Fibroblast of skin of back (primary cell): ENCODE data around the gene FNDC11.

Source experiments
- DNase-seq: peaks from one replicate; pipeline ENCODE4 v3.0.0-alpha.2; 2013

Gene FNDC11

DNA sequence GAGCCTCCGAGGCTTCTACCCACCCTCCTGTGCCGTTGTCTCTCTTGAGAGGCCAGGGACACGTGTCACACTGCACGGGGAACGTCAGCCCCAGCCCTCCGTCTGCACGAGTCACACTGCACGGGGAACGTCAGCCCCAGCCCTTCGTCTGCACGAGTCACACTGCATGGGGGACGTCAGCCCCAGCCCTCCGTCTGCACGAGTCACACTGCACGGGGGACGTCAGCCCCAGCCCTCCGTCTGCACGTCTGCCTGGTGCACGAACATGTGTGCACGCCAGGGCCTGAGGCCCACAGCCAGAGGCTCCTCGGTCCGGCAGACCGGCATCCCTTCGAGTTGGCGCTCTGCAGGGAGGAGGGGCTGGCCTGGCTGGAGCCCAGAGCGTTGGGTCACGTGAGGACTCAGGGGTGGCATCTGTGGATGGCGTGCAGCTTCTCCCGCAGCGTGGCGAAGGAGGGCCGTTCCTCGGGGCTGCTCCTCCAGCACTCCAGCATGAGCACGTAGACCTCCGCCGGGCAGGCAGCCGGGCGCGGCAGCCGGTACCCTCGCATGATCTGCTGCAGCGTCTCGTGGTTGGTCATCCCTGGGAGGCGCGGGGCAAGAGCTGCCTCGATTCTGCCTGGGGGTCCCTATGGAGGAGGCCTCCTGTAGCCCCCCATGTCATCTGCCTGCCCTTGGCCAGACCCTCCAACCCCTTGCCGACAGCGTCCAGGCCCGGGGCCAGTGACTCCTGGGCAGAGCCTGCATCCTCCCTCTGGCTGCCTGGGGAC, 13.4 kb upstream of the FNDC11 start:
- peak; percentile 42 for DNase-seq

DNA sequence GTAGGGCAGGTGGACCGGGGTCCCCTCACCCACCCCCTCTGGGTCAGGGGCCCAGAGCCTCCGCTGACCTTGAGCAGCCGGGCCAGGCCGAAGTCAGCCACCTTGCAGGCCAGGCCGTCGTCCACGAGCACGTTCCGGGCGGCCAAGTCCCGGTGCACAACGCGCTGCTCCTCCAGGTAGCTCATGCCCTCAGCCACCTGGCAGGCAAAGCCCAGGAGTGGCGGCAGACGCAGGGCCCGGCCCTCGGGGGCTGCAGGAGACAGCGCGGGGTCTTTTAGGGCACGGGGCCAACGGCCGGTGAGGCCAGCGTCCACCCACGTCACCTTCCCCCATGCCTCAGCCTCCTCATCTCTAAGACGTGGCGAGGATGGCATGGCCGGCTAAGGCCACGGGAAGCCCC, 12.6 kb upstream of the FNDC11 start:
- no peak for DNase-seq

DNA sequence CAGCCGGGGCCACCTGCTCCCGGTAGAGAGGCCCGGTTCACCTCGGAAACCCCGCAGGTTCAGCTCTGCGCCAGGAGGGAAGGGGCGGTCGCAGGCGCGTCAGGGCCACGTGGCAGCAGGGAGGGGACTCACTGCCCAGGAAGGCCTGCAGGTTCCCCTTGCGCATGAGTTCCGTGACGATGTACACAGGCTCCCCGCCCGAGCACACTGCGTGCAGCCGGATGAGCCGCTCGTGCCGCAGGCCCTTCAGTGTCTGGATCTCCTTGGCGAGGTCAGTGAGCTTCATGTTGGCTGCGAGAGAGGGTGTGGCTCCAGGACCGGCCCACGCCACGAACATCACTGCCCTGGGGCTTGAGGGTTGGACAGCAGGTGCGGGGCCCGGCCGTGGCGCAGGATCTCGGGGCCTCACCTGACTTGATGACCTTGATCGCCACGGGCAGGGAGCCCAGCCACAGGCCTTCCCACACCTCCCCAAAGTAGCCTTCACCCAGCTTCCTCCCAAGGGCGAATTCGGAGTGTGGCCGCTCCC, 11.9 kb upstream of the FNDC11 start:
- DNase-seq, result no peak

DNA sequence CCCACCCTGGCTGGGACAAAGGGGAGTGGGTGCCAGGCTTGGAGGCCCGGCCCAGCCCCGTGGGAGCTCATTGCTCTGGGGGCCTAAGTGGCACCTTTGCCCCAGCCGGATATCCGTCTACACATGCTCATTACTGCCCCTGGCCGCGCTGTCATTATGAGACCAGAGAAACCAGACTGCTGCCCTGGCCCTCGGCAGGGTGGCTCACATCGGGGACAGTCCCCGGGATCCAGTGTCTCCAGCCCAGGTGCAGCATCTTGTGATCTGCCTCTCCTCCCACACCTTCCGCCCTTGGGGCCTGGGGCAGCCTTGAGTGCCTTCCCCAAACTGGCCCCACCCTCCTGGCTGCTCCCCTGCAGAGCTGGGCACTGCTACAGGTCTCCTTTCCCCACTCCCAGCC, 11.3 kb upstream of the FNDC11 start:
- DNase-seq, result no peak

GRCh38 chr20:63543131-63543530, 10.8 kb upstream of the FNDC11 start:
- no peak for DNase-seq

DNA sequence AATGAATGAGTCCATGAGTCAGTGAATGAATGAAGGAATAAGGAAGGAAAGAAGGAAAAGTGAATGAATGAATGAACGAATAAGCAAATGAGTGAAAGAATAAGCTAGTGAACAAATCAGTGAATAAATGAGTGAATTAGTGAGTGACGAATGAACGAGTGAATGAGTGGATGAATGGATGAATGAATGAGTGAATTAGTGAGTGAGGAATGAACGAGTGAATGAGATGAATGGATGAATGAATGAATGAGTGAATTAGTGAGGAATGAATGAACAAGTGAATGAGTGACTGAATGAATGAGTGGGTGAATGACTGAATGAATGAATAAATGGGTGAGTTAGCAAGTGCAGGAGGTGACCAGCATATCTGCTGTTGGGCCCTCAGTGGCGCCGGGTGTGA, 10.2 kb upstream of the FNDC11 start:
- DNase-seq, result no peak

- DNase-seq, result no peak
Observed at GRCh38 chr20:63544241-63544957, 9.6 kb upstream of the FNDC11 start.

DNA sequence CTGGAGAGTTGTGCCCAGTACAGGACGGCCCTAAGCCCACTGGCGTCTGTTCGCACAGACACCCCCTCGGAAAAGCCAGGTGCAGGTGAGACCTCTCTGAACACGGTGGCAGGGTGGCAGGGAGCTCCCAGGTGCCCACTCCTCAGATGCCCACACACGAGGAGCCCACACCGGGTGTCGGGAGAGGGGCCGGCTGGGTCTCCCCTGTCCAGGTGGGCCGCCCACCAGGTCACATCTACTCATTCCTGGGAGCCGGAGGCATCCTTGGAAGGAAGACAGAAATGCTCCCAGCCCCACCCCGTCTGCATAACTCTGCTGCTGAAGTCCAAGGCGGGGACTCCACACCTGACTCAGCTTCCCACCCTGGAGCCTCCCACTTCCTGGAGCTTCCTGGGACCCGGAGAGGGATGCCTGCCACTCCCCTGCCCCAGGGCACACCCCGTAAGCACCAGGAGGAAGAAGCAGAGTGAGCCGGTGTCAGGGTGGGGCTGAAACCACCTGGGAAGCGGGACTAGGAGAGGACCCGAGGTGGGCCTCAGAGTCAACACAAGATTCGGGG, 8.9 kb upstream of the FNDC11 start:
- no peak for DNase-seq

- no peak for DNase-seq
Observed at GRCh38 chr20:63545814-63546213, 8.1 kb upstream of the FNDC11 start.

- DNase-seq, result no peak
Observed at GRCh38 chr20:63546256-63546955, 7.6 kb upstream of the FNDC11 start.

DNA sequence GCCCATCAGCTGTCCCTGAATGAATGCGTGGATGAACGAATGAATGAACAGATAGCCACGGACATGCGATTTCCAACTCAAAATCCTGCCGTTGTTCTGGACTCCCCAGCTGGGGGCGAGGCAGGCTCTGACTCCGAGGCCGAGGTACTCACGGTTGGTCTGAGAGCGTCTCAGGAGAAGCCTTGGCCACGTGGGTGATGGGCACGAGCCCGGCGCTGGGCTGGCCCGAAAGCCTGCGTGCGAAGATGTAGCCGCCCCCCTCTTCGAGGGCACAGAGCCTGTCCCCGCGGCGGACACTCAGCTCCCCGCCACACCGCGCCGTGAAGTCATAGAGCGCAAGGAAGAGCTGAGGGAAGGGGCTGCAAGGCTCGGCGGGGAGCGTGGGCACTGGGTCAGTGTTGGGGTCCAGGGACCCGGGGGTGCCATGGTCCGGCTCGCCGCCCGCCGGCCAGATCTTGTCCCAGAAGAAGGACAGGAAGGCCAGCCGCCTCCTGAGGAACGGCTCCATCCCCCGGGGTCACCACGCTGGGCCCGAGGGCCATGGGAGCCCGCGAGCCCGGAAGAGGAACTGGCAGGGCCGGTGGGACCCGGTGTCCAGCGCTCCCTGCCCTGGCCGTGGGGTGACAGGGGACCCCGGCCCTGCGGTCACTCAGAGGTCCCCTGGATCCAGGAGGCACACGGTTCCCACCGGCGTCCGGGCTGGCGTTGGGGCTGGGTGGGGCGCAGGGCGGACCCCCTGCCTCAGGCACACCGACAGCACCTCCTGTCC, 6.8 kb upstream of the FNDC11 start:
- no peak for DNase-seq

GRCh38 chr20:63547725-63548480, 6.1 kb upstream of the FNDC11 start, which contains the start of gene SRMS:
SRMS (minus strand) TSS chr20:63547749; CDS start chr20:63547463, 286 bp downstream.
- no peak for DNase-seq

DNA sequence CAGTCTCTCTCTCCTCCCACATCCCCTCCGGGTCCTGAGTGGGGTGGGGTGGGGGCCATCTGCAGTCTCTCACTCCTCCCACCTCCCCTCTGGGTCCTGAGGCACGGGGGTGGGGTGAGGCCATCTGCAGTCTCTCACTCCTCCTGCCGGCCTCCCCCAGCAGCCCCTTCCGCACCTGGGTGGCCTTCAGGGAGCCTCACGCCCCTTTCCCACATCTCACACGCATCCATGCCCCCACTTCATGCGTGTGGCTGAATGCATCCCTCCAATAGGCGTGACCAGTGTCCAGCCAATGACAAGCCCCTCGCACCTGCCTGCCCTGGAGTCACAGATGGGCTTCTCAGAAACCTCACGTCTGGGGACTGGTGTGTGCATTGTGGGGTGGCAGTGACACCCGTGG, 5.4 kb upstream of the FNDC11 start:
- no peak for DNase-seq

DNA sequence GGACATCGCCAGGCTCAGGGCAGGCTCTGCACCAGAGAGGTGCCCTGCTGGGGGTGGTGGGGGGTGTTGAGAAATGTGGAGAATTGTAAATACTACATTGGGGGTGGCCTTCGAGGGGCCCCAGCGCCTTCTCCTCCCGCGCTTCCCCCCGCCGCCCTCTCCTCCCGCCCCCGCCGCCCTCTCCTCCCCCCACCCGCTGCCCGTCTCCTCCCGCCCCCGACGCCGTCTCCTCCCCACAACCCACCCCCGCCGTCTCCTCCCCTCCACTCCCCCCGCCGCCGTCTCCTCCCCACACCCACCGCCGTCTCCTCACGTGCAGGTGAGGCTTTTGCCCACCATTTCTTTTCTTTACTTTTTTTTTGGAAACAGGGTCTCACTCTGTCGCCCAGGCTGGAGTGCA, 4.9 kb upstream of the FNDC11 start:
- no peak for DNase-seq

DNA sequence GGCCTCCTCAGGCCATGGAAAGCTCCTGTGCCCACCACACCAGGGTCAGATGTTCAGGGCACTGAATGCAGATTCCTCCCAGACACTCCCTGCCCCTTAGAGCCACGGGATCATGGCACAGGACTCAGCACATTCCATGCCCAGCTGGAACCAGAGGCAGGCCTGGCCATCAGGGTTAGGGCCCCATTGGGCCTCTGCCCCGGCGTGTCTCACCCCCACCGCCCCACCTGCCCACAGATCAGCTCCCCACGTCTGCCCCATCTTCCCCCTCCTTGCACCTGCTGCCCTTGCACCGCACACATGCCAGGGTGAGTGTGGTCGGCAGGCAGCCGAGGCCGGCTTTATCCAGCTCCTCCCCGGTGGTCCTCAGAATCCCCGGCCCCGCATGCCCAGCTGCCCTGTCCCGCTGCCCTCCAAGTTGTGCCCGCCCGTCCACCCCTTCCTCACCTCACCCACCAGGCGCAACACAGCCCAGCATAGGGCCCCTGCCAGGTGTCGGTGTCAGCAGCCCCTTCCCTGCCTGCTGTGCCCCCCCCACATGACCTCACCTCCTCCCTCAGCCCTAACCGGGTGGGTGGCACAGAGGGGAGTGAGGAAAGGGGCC, 4.2 kb upstream of the FNDC11 start:
- no peak for DNase-seq

- DNase-seq, result peak; percentile 8
Observed at GRCh38 chr20:63551068-63551467, 2.9 kb upstream of the FNDC11 start.

DNA sequence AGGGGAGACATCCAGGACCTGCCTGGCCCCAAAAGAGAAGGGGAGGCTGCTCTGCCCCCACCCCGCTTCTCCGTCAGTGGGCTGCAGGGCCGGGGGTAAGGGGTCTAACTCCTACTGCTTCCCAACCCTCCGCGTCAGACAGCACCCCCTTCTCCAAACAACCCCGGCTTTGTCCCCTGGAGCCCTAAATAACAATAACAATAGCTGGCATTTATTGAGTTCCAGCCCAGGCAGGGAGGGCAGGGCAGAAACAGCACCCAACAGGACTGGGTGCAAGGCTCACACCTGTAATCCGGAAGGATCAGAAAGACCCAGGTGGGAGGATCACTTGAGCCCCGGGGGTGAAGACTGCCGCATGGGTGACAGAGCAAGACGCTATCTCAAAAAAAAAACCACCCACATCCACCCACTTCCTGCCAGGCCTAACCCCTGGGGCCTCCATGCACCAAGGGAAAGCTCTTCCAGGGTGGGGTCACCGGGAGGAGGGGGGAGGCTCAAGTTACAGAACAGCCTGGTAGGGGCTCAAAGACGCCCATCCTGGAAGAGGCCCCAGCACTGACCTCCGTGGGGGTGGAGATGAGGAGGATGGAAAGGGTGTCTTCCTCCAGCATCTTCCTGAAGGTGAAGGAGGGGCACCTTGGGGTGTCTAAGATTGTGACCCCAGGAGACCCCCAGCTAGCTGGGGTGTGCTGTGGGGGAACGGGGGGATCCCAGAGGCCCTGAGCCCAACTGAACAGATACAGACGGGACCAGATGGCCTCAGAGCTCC, 1.3 kb upstream of the FNDC11 start:
- peak; percentile 21 for DNase-seq

- DNase-seq, result peak; percentile 68
Observed at GRCh38 chr20:63553251-63553932, 567 bp upstream of the FNDC11 start.
